Naive thymus-derived CD8-positive, alpha-beta T cell (primary cell): ENCODE data around the gene TOR4A. TPM values are rescaled to one million over a fixed set of nuclear protein-coding genes. Genes with fewer than 3 reads are reported as not detected.
A peak's percentile ranks its signal among the peaks of the same experiment; 100 is the strongest.

Experiments used
- ATAC-seq, 2 donors: fragments of 150-1000 bp; cut with Tn5 transposase in 1 of 2; sonication (Bioruptor Pico), chemical (Tn5 transposase) in 1 of 2; 1 replicate in 1 of 2; 2 replicates in 1 of 2; pipeline ENCODE4 v1.10.0; 2021; ENCODE audit warnings: mild to moderate bottlenecking in 2 of 2, moderate library complexity in 2 of 2
- POLR2A ChIA-PET: fragments of 350-600 bp; sonication (Branson Sonifier 250); formaldehyde crosslinking; loops from one replicate; lab custom pipeline; 2021; ENCODE audit warnings: antibody characterized with exemption; lab: Charles Lee
- DNase-seq, 10 donors: peaks; one replicate each; pipeline versions ENCODE4 v3.0.0 to v3.0.0-alpha.2; 2020 to 2022
- H3K27ac Mint-ChIP-seq, 10 donors: one replicate each; pipeline ENCODE4 v1.8.0; 2020 to 2022; ENCODE audit warnings: mild to moderate bottlenecking in 10 of 10, mixed read lengths in 10 of 10, moderate library complexity in 4 of 10, inconsistent platforms in 1 of 10
- H3K27me3 Mint-ChIP-seq, 5 donors: one replicate each; pipeline ENCODE4 v1.8.0; 2021 to 2022; ENCODE audit warnings: mixed read lengths in 5 of 5
- H3K36me3 Mint-ChIP-seq, 3 donors: one replicate each; pipeline ENCODE4 v1.8.0; 2020 to 2022; ENCODE audit warnings: mixed read lengths in 3 of 3, mild to moderate bottlenecking in 2 of 3, inconsistent platforms in 1 of 3
- H3K4me1 Mint-ChIP-seq, 4 donors: one replicate each; pipeline ENCODE4 v1.8.0; 2021 to 2022; ENCODE audit warnings: mixed read lengths in 4 of 4
- H3K4me3 Mint-ChIP-seq, 10 donors: one replicate each; pipeline ENCODE4 v1.8.0; 2020 to 2022; ENCODE audit warnings: mild to moderate bottlenecking in 10 of 10, mixed read lengths in 10 of 10, moderate library complexity in 6 of 10, inconsistent platforms in 1 of 10
- H3K9me3 Mint-ChIP-seq, 9 donors: one replicate each; pipeline ENCODE4 v1.8.0; 2020 to 2022; ENCODE audit warnings: mixed read lengths in 9 of 9, mild to moderate bottlenecking in 3 of 9, inconsistent platforms in 1 of 9, moderate library complexity in 1 of 9
- polyA plus RNA-seq, 3 donors: library from polyadenylated mRNA; unstranded; fragments of 300-500 nt; fragmentation: Illumina TruSeq; gene quantifications; one replicate each; pipeline ENCODE4 v1.2.3, GENCODE V29; 2021
- total RNA-seq, 8 experiments: library from RNA in 2 of 8; stranded (reverse) in 2 of 8; gene quantifications; one replicate each; pipeline ENCODE4 v1.2.3 and lab custom pipeline; 2021 to 2026

Gene TOR4A
- total and polyA plus RNA-seq, 5 experiments from 2014 or later, result 0.12 to 1.4 (median 0.53) TPM; not detected in 1

GRCh38 chr9:137247916-137248175, 29.7 kb upstream of the TOR4A start:
- POLR2A ChIA-PET, result interaction anchor here (0.7 kb wide), 1 partner anchor 36 kb away, joined by 4 read pairs; no protein-coding TSS in a partner anchor
- no peaks in the 10 kb centered on the region for H3K9me3 Mint-ChIP-seq
- peaks cover 0 to 9% (median 6%) of the 10 kb centered on the region in 4 donors for H3K4me1 Mint-ChIP-seq
- H3K27me3 Mint-ChIP-seq, result no peaks in the 10 kb centered on the region
- ATAC-seq, result no peak
- no peak overlapping the region for H3K4me3 Mint-ChIP-seq
- H3K27ac Mint-ChIP-seq, result no peak overlapping the region
- H3K36me3 Mint-ChIP-seq, result peaks cover 0 to 5% (median under 1%) of the 10 kb centered on the region in 3 donors
- no peak for DNase-seq

GRCh38 chr9:137250329-137251193, 27.0 kb upstream of the TOR4A start:
- Mint-ChIP-seq H3K27me3 (no peaks in the 10 kb centered on the region), H3K9me3 (no peaks in the 10 kb centered on the region), H3K4me1 (peaks cover 4 to 6% (median 5%) of the 10 kb centered on the region in 4 donors), H3K36me3 (no peaks in the 10 kb centered on the region), H3K4me3 (no peak overlapping the region), H3K27ac (no peak overlapping the region)
- DNase-seq, result no peak
- POLR2A ChIA-PET, result interaction anchor here (1.5 kb wide), 1 partner anchor 10 kb away, joined by 7 read pairs; the partner anchor contains the start of gene TUBB4B
- ATAC-seq, result no peak

GRCh38 chr9:137251194-137251461, 26.4 kb upstream of the TOR4A start, which contains the start of gene STPG3:
STPG3 (plus strand) TSS chr9:137251286; CDS start chr9:137251287, 1 bp downstream.
- H3K9me3 Mint-ChIP-seq, result no peaks in the 10 kb centered on the region
- no peaks in the 10 kb centered on the region for H3K36me3 Mint-ChIP-seq
- peak within 1 kb of the TSS in 1 of 10 donors; percentile 40 for H3K27ac Mint-ChIP-seq
- ATAC-seq (no peak), DNase-seq (no peak)
- H3K27me3 Mint-ChIP-seq, result no peaks in the 10 kb centered on the region
- POLR2A ChIA-PET, result interaction anchor here (1.5 kb wide), 1 partner anchor 11 kb away, joined by 7 read pairs; the partner anchor contains the start of gene TUBB4B
- no peak within 1 kb of the TSS for H3K4me3 Mint-ChIP-seq
- peaks cover 4 to 9% (median 7%) of the 10 kb centered on the region in 4 donors for H3K4me1 Mint-ChIP-seq

GRCh38 chr9:137251490-137252268, 25.8 kb upstream of the TOR4A start:
- POLR2A ChIA-PET, result interaction anchor here (0.6 to 8.2 kb wide), 3 partner anchors 10 to 193 kb away, joined by 3 to 139 read pairs (median 7); partner anchors contain the start of gene TUBB4B

DNA sequence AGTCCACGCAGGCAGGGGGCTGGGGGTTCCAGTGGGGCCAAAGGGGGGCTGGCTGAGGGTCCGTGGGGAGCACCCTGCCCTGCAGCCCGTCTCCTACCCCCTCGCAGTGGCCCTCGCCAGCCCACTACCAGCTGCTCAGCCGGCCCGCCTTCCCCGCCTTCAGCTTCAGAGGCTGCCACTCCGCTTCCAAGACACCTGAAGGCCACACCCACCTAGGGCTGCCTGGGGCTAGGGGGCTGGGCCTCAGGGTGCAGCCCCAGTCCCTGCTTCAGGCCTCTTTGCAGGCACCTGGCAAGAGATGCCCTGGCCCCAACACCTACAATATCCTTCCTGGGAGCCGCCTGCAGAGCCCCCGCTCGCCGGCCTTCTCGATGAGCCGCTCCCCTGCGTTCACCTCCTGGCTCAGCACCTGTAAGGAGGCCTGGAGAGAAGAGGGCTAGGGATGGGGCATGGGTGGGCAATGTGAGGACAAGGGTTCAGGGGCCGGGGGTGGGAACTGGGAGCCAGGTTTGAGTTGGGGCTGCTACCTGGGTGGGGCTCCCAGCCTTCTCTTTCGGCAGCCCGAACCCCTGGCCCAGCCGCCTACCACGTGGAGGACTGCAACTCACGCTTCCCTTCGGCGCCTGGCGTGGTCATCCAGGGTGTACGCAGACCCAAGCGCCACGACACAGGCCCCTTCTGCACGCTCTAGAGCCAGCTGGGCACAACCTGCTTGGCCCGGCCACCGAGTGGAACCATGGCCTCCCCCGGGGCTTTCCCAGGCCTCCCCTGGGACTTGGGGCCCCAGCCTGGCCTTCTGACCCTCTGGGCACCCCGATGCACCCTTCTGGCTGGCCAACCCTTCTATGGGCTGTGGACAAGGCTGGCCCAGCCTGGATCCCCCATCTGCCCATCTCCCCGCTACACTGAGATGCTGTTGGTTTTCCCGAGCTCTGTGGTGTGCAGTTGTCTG, 24.7 kb upstream of the TOR4A start:
- no peak overlapping the region for H3K4me3 Mint-ChIP-seq
- no peaks in the 10 kb centered on the region for H3K27me3 Mint-ChIP-seq
- POLR2A ChIA-PET, result interaction anchor here (0.6 to 8.2 kb wide), 2 partner anchors 11 to 121 kb away, joined by 4 to 139 read pairs; partner anchors contain the start of gene TUBB4B
- H3K27ac Mint-ChIP-seq, result no peak overlapping the region
- no peaks in the 10 kb centered on the region for H3K9me3 Mint-ChIP-seq
- ATAC-seq (no peak), DNase-seq (no peak)
- H3K4me1 Mint-ChIP-seq, result peaks cover 4 to 20% (median 12%) of the 10 kb centered on the region in 4 donors
- H3K36me3 Mint-ChIP-seq, result peaks cover 0 to 3% (median 0%) of the 10 kb centered on the region in 3 donors

More at GRCh38 chr9:137251490-137252268, 25.8 kb upstream of the TOR4A start:
- DNase-seq, result no peak
- ATAC-seq, result no peak
- no peaks in the 10 kb centered on the region for H3K27me3 Mint-ChIP-seq
- peaks cover 4 to 15% (median 10%) of the 10 kb centered on the region in 4 donors for H3K4me1 Mint-ChIP-seq
- peak overlapping the region in 1 of 10 donors; percentile 40 for H3K27ac Mint-ChIP-seq
- H3K9me3 Mint-ChIP-seq, result no peaks in the 10 kb centered on the region
- no peak overlapping the region for H3K4me3 Mint-ChIP-seq
- peaks cover 0 to 3% (median 0%) of the 10 kb centered on the region in 3 donors for H3K36me3 Mint-ChIP-seq

DNA sequence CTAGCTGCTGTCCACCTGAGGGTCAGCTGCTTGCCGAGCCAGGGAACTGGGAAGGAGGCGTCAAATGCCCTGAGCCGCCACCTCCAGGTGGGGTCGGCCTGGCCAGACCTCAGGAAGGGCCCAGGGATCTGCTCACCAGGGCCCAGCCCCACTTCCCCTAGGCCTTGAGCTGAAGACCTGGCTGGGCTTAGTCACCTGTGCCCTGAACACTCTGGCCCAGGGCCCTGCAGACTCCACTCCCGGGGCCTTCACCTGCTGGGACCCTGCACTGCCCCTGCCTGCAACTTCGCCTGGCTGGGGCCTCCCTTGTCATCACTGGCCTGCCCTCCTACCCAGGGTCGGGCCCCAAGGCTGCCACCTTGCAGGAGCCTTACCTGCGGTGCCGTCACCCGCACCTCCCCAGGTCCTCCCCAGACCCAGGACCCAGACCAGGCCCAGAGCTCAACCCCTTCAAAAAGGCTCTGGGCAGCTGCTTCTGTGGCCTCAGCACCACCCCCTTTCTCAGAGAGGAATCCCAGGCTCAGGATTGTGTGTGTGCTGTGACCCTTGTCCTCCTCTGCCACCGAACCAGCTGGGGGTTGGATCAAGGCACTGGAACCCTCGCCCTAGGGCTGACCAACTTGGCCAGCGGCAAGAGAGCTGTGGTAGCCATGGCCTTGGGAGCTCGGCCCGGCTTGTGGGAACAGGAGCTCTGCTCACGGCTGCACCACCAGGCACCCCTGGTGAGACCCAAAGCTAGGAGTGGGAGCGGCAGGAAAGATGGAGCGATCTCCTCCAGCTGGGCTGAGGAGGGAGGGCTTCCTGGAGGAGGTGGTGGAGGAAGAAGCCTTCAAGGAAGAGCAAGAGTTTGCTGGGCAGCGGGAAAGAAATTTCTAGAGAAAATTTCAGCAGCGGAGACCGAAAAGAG, 23.6 kb upstream of the TOR4A start:
- H3K4me3 Mint-ChIP-seq, result peak overlapping the region; percentile 79 to 92 (median 86)
- no peaks in the 10 kb centered on the region for H3K27me3 Mint-ChIP-seq
- DNase-seq, result no peak
- peak overlapping the region in 8 of 10 donors; percentile 53 to 89 (median 78) for H3K27ac Mint-ChIP-seq
- H3K4me1 Mint-ChIP-seq, result peaks cover 4 to 20% (median 12%) of the 10 kb centered on the region in 4 donors
- no peaks in the 10 kb centered on the region for H3K9me3 Mint-ChIP-seq
- POLR2A ChIA-PET, result interaction anchor here (0.6 to 8.2 kb wide), 15 partner anchors 11 to 326 kb away, joined by 3 to 139 read pairs (median 4); partner anchors contain the start of genes MAN1B1, NRARP, PNPLA7 and SSNA1
- peaks cover 0 to 8% (median 0%) of the 10 kb centered on the region in 3 donors for H3K36me3 Mint-ChIP-seq
- no peak for ATAC-seq

DNA sequence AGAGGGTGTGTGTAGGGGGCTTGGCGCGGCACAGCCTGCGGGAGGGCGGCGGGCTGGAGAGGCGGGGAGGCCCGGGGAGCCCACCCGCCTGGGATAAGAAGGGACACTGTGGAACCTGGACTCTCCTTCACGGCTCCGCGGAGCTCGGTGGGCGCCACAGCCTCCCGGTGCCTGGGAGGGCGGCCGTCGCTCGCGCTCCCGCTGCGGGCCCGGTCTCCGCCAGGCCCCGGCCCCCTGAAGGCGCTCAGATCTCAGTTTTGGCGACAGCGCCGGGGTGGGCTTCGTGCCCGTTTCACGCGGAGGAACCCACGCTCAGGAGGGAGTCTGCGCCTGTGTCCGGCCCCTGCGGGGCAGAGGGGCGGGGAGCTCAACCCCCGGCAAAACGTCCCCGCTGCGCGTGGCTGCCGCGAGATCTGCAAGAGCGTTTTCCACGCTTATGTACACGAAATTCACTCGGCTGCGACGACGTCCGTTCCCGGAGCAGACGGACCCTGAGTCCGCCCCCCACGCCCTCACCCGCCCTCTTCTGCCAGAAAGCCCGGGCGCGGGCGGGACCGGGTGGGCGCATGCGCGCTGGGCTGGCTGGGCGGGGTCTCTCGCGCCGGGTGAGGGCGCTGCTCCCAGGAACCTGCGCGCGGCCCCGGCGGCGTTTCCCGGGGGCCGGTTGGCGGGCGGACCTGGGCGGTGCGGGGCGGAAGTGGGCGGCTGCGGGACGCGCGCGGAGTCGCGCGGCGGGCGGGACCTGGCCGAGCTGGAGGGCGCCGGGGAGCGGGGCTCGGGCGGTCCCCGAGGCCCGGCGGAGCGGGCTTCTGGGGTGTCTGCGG, 22.7 kb upstream of the TOR4A start, which contains the start of gene NELFB:
TSS of gene NELFB (plus strand) at position 704 of the 824 bp plus-strand sequence.
- DNase-seq, result peak; percentile 89 to 99 (median 96)
- Mint-ChIP-seq H3K4me3 (peak within 1 kb of the TSS; percentile 84 to 96 (median 87)), H3K4me1 (peaks cover 4 to 20% (median 12%) of the 10 kb centered on the region in 4 donors), H3K27ac (peak within 1 kb of the TSS; percentile 41 to 89 (median 78)), H3K27me3 (no peaks in the 10 kb centered on the region), H3K36me3 (peaks cover 0 to 13% (median 0%) of the 10 kb centered on the region in 3 donors), H3K9me3 (no peaks in the 10 kb centered on the region)
- peak; percentile 90 for ATAC-seq
- POLR2A ChIA-PET, result interaction anchor here (0.6 to 8.2 kb wide), 16 partner anchors 10 to 325 kb away, joined by 3 to 139 read pairs (median 4); partner anchors contain the start of genes EXD3, MAN1B1, NRARP and PNPLA7

- peak overlapping the region in 9 of 10 donors; percentile 25 to 89 (median 66) for H3K27ac Mint-ChIP-seq
- H3K4me1 Mint-ChIP-seq, result peaks cover 4 to 20% (median 12%) of the 10 kb centered on the region in 4 donors
- peak in 1 of 10 donors; percentile 35 for DNase-seq
- peak in 1 of 2 donors; percentile 6 for ATAC-seq
- peak overlapping the region; percentile 84 to 96 (median 87) for H3K4me3 Mint-ChIP-seq
- no peaks in the 10 kb centered on the region for H3K27me3 Mint-ChIP-seq
- peaks cover 0 to 13% (median 0%) of the 10 kb centered on the region in 3 donors for H3K36me3 Mint-ChIP-seq
- H3K9me3 Mint-ChIP-seq, result no peaks in the 10 kb centered on the region
- POLR2A ChIA-PET, result interaction anchor here (1.0 to 8.2 kb wide), 12 partner anchors 10 to 295 kb away, joined by 3 to 139 read pairs (median 4); partner anchors contain the start of genes EXD3, MAN1B1, PNPLA7 and SSNA1
These were observed 21.9 kb upstream of the TOR4A start for GRCh38 chr9:137255448-137256114.

GRCh38 chr9:137256362-137256761, 21.2 kb upstream of the TOR4A start:
- H3K27me3 Mint-ChIP-seq, result no peaks in the 10 kb centered on the region
- no peak for DNase-seq
- H3K4me3 Mint-ChIP-seq, result peak overlapping the region; percentile 84 to 96 (median 87)
- H3K36me3 Mint-ChIP-seq, result peaks cover 0 to 17% (median 0%) of the 10 kb centered on the region in 3 donors
- no peak for ATAC-seq
- H3K9me3 Mint-ChIP-seq, result no peaks in the 10 kb centered on the region
- peaks cover 4 to 20% (median 12%) of the 10 kb centered on the region in 4 donors for H3K4me1 Mint-ChIP-seq
- peak overlapping the region in 1 of 10 donors; percentile 11 for H3K27ac Mint-ChIP-seq
- POLR2A ChIA-PET, result interaction anchor here (0.6 to 8.2 kb wide), 9 partner anchors 9 to 293 kb away, joined by 3 to 139 read pairs (median 6); partner anchors contain the start of genes EXD3, MAN1B1 and TUBB4B
